ENCODE data around the gene TNS4.

TNS4 gene

GRCh38 chr17:40457964-40458791 is 43.2 kb downstream of the TNS4 start:
- FAIRE-seq (no peak), DNase-seq (ENCODE audit: insufficient read length, low spot score) (no peak)
- TF ChIP-seq POLR2AphosphoS5 (IDR thresholded peaks at IDR 0.05; ENCODE audit: low read depth, low read length), result no peak
- TF ChIP-seq POU2F2 (IDR thresholded peaks at IDR 0.05; ENCODE audit: low read depth, low read length), result no peak
- no peak for TF ChIP-seq SPI1 (IDR thresholded peaks at IDR 0.05; ENCODE audit: low read depth, low read length)
- no peak for TF ChIP-seq PAX5 (IDR thresholded peaks at IDR 0.05; ENCODE audit: insufficient read depth, low read length, severe bottlenecking)
- no peak for TF ChIP-seq POLR2A (IDR thresholded peaks at IDR 0.05; ENCODE audit: low read depth, low read length)
- TF ChIP-seq TAF1 (IDR thresholded peaks at IDR 0.05; ENCODE audit: low read depth, low read length), result no peak

DNA sequence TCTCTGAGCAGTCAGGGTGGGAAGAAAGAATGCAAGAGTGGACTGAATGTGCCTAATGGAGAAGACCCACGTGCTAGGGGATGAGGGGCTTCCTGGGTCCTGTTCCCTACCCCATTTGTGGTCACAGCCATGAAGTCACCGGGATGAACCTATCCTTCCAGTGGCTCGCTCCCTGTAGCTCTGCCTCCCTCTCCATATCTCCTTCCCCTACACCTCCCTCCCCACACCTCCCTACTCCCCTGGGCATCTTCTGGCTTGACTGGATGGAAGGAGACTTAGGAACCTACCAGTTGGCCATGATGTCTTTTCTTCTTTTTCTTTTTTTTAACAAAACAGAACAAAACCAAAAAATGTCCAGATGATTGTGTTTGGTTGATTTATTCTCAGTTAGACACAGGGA is 44.1 kb downstream of the TNS4 start:
- FAIRE-seq, result no peak
- TF ChIP-seq TAF1 (IDR thresholded peaks at IDR 0.05; ENCODE audit: low read depth, low read length) (no peak), POLR2A (IDR thresholded peaks at IDR 0.05; ENCODE audit: low read depth, low read length) (no peak), PAX5 (IDR thresholded peaks at IDR 0.05; ENCODE audit: insufficient read depth, low read length, severe bottlenecking) (no peak), POLR2AphosphoS5 (IDR thresholded peaks at IDR 0.05; ENCODE audit: low read depth, low read length) (no peak), POU2F2 (IDR thresholded peaks at IDR 0.05; ENCODE audit: low read depth, low read length) (no peak), SPI1 (IDR thresholded peaks at IDR 0.05; ENCODE audit: low read depth, low read length) (no peak)
- no peak for DNase-seq (ENCODE audit: insufficient read length, low spot score)

GRCh38 chr17:40456396-40456951 is 44.9 kb downstream of the TNS4 start:
- FAIRE-seq, result no peak
- TF ChIP-seq POLR2A (IDR thresholded peaks at IDR 0.05; ENCODE audit: low read depth, low read length) (no peak), POU2F2 (IDR thresholded peaks at IDR 0.05; ENCODE audit: low read depth, low read length) (no peak), POLR2AphosphoS5 (IDR thresholded peaks at IDR 0.05; ENCODE audit: low read depth, low read length) (no peak), SPI1 (IDR thresholded peaks at IDR 0.05; ENCODE audit: low read depth, low read length) (no peak), PAX5 (IDR thresholded peaks at IDR 0.05; ENCODE audit: insufficient read depth, low read length, severe bottlenecking) (no peak), TAF1 (IDR thresholded peaks at IDR 0.05; ENCODE audit: low read depth, low read length) (no peak)
- no peak for DNase-seq (ENCODE audit: insufficient read length, low spot score)

DNA sequence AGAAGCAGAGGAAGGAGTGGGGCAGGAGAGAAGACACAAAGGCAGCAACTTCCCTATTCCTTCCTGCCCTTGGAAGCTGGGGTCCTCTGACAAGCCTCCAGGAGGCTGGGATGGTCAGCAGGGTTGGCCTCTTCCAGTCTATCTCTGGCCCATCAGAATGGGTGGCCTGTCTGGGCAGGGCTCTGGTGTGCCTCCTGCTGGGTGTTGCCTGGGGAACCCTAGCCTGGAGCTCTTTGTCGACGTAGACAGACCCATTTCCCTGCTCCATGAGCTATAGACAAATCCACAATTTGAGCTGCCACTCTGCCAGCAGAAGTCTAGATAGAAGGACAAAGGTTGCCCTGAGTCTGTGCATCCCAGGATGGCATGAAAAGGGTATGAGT is 46.8 kb downstream of the TNS4 start:
- DNase-seq (ENCODE audit: insufficient read length, low spot score) (no peak), FAIRE-seq (no peak)
- TF ChIP-seq TAF1 (IDR thresholded peaks at IDR 0.05; ENCODE audit: low read depth, low read length), result no peak
- TF ChIP-seq POLR2A (IDR thresholded peaks at IDR 0.05; ENCODE audit: low read depth, low read length), result no peak
- TF ChIP-seq POLR2AphosphoS5 (IDR thresholded peaks at IDR 0.05; ENCODE audit: low read depth, low read length), result no peak
- TF ChIP-seq PAX5 (IDR thresholded peaks at IDR 0.05; ENCODE audit: insufficient read depth, low read length, severe bottlenecking), result no peak
- TF ChIP-seq POU2F2 (IDR thresholded peaks at IDR 0.05; ENCODE audit: low read depth, low read length), result no peak
- TF ChIP-seq SPI1 (IDR thresholded peaks at IDR 0.05; ENCODE audit: low read depth, low read length), result no peak

GRCh38 chr17:40453881-40454612 is 47.4 kb downstream of the TNS4 start:
- no peak for DNase-seq (ENCODE audit: insufficient read length, low spot score)
- TF ChIP-seq POLR2A (IDR thresholded peaks at IDR 0.05; ENCODE audit: low read depth, low read length) (no peak), TAF1 (IDR thresholded peaks at IDR 0.05; ENCODE audit: low read depth, low read length) (no peak), POU2F2 (IDR thresholded peaks at IDR 0.05; ENCODE audit: low read depth, low read length) (no peak), PAX5 (IDR thresholded peaks at IDR 0.05; ENCODE audit: insufficient read depth, low read length, severe bottlenecking) (no peak), POLR2AphosphoS5 (IDR thresholded peaks at IDR 0.05; ENCODE audit: low read depth, low read length) (no peak)
- no peak for FAIRE-seq

DNA sequence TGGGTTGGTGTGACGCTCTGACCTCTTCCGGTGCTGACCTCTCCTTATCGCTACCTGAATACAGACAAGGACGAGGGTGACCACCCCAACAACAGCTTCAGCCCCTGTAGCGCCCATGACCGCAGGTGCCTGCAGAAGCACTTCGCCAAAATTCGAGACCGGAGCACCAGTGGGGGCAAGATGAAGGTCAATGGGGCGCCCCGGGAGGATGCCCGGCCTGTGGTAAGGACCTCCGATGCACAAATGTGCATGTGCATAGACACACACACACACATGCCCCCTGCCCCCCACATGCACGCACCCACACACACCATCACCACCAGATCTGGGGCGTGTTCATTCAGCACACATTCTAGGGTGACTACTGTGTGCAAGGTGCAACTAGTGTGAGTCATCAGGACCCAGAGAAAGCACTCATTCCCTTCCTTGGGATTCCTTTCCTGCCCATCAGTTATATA is 48.5 kb downstream of the TNS4 start:
- FAIRE-seq, result no peak
- TF ChIP-seq PAX5 (IDR thresholded peaks at IDR 0.05; ENCODE audit: insufficient read depth, low read length, severe bottlenecking), result no peak
- no peak for TF ChIP-seq TAF1 (IDR thresholded peaks at IDR 0.05; ENCODE audit: low read depth, low read length)
- no peak for TF ChIP-seq POLR2AphosphoS5 (IDR thresholded peaks at IDR 0.05; ENCODE audit: low read depth, low read length)
- no peak for DNase-seq (ENCODE audit: insufficient read length, low spot score)

DNA sequence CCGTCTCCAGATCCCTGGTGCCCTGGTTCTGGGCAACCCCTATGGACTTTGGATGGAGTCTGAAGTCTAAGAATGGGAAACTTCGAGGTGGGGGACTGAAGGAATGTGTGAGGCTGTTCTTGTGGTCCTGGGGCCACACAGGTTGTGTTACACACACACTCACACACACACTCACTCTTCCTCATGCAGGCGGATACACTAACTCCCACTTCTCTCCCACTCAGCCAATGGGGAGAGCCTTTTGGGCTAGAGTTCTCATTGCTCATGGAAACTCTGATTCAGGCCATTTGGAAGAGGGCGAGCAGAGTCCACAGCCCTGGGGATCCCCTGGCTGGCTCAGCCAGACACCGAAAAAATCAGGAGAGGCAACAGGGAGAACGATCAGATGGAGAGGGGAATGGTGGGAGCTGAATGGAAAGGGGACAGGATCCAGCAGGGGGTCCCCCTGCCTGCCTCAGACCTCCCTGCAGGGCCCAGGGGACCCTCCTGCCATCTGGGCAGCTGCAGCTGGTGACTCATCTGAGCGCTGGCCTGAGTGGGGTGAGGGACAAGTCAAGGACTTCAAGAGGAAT is 49.1 kb downstream of the TNS4 start:
- TF ChIP-seq POU2F2 (IDR thresholded peaks at IDR 0.05; ENCODE audit: low read depth, low read length), result no peak
- TF ChIP-seq PAX5 (IDR thresholded peaks at IDR 0.05; ENCODE audit: insufficient read depth, low read length, severe bottlenecking), result no peak
- TF ChIP-seq POLR2A (IDR thresholded peaks at IDR 0.05; ENCODE audit: low read depth, low read length), result no peak
- TF ChIP-seq SPI1 (IDR thresholded peaks at IDR 0.05; ENCODE audit: low read depth, low read length), result no peak
- TF ChIP-seq POLR2AphosphoS5 (IDR thresholded peaks at IDR 0.05; ENCODE audit: low read depth, low read length), result no peak
- no peak for TF ChIP-seq TAF1 (IDR thresholded peaks at IDR 0.05; ENCODE audit: low read depth, low read length)
- FAIRE-seq, result no peak
- DNase-seq (ENCODE audit: insufficient read length, low spot score), result no peak

DNA sequence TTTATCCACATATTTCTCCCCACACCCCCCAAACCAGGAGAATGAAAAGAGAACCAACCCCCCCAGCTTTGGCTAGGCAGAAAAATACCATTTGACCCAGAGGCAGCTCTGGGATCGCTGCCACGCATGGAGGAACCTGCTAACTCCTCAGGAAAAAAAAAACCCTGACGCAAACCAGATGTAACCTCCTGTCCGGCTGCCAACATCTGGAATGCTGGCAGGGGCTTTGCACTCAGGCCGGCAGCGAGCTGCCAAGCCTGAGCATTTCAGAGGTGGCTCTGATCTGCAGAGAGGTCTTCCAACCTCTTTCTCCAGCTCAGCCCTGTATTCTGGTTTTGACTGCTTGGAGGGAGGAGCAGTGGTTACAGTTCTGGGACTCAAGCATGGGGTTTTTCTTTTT is 50.0 kb downstream of the TNS4 start:
- no peak for TF ChIP-seq PAX5 (IDR thresholded peaks at IDR 0.05; ENCODE audit: insufficient read depth, low read length, severe bottlenecking)
- no peak for TF ChIP-seq POLR2A (IDR thresholded peaks at IDR 0.05; ENCODE audit: low read depth, low read length)
- TF ChIP-seq SPI1 (IDR thresholded peaks at IDR 0.05; ENCODE audit: low read depth, low read length), result no peak
- no peak for TF ChIP-seq POU2F2 (IDR thresholded peaks at IDR 0.05; ENCODE audit: low read depth, low read length)
- no peak for TF ChIP-seq POLR2AphosphoS5 (IDR thresholded peaks at IDR 0.05; ENCODE audit: low read depth, low read length)
- no peak for TF ChIP-seq TAF1 (IDR thresholded peaks at IDR 0.05; ENCODE audit: low read depth, low read length)
- FAIRE-seq (no peak), DNase-seq (ENCODE audit: insufficient read length, low spot score) (no peak)

GRCh38 chr17:40450175-40450574 is 51.2 kb downstream of the TNS4 start:
- FAIRE-seq, result no peak
- TF ChIP-seq POLR2A (IDR thresholded peaks at IDR 0.05; ENCODE audit: low read depth, low read length) (no peak), TAF1 (IDR thresholded peaks at IDR 0.05; ENCODE audit: low read depth, low read length) (no peak), PAX5 (IDR thresholded peaks at IDR 0.05; ENCODE audit: insufficient read depth, low read length, severe bottlenecking) (no peak), SPI1 (IDR thresholded peaks at IDR 0.05; ENCODE audit: low read depth, low read length) (no peak)
- DNase-seq (ENCODE audit: insufficient read length, low spot score), result no peak

All from GM12891 (cell line).